GM11168 (cell line): ENCODE results near the gene SRD5A3.

ENCODE experiments used
- in situ Hi-C: fragments of 300-500 bp; cut with MboI; formaldehyde crosslinking; loops from one replicate; pipeline ENCODE4 v1.12.0; 2022; ENCODE audit warnings: low sequenced_read_pairs; ENCODE audit not compliant: unreplicated experiment

The SRD5A3 gene

DNA sequence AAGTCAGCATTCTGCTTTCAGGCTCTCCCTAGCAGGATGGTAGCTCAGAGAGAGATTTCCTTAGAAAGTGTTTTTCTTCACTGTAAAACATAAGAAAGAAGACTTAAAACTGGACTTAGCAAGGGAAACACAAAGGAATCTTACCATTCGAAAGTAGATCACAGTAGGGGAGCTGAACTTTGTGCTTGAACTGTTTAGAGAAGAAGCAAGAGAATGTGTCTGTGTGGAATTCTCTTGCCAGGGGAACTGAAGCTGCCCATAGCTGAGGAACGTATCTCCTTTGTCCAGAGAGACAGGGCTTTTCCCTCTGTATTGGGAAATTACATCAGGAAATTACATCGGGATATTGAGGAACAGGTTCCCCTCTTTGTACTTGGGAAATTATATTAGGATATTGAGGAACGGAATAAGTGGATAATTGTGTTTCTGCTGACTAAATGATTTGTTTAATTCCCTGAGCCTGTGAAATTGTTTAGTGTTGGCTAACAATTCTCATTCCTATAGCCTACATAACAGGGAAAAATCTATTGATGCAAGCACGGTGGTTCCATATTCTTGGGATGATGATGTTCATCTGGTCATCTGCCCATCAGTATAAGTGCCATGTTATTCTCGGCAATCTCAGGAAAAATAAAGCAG, 21.2 kb downstream of the SRD5A3 start:
- in situ Hi-C loops, result loop anchor here (25.0 kb wide), 1 partner anchor 495 kb away; the partner anchor contains the start of gene EXOC1

DNA sequence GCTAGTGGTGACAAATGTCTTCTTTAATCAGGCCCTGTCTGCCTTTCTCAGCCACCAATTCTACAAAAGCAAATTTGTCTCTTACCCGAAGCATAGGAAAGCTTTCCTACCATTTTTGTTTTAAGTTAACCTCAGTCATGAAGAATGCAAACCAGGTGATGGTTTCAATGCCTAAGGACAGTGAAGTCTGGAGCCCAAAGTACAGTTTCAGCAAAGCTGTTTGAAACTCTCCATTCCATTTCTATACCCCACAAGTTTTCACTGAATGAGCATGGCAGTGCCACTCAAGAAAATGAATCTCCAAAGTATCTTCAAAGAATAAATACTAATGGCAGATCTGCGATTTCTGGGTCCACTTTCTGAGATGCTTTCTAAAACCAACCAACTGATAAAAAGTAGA, 23.9 kb downstream of the SRD5A3 start:
- in situ Hi-C loops, result loop anchor here (25.0 kb wide), 1 partner anchor 492 kb away; the partner anchor contains the start of gene EXOC1

DNA sequence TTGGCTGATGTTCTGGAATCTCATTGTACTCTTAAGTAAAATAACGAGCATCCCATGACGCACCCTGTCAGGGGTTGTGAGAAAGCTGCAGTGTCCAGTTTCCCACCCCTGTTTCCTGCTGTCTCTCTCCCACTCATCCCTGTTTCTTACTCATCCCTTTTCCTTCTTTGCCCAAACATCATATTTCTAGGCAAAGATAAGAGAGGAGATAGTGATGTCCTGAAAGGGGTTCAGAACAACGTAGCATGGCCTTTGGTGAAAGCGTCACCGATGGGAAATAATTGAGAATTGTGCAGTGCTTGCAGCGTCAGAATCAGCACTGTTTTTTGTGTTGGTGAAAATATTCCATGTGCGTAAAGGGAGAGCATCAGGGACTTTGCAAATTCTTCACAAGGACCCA, 26.2 kb downstream of the SRD5A3 start:
- in situ Hi-C loops, result loop anchor here (25.0 kb wide), 1 partner anchor 490 kb away; the partner anchor contains the start of gene EXOC1

DNA sequence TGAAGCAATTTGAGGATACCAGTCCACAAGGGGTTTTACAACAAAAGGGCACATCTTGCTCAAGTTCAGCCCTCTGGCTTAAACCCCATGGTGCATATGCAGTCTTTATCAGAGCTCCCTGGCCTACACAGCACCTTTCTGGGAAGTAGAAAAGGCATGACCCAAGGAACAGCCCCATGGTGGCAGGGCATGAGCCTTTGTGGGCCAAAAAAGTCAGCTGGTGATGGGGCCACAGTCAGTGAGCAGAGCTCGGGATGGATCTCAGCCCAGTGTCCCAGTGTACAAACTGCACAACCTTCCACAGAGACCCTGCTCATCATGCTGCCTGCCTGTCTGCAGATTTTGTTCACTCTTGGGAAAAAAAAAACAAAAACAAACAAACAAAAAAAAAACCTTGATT, 27.4 kb downstream of the SRD5A3 start:
- in situ Hi-C loops, result loop anchor here (25.0 kb wide), 1 partner anchor 489 kb away; the partner anchor contains the start of gene EXOC1

- in situ Hi-C loops, result no loop called here
These were observed 30.7 kb downstream of the SRD5A3 start for GRCh38 chr4:55376698-55377097.

DNA sequence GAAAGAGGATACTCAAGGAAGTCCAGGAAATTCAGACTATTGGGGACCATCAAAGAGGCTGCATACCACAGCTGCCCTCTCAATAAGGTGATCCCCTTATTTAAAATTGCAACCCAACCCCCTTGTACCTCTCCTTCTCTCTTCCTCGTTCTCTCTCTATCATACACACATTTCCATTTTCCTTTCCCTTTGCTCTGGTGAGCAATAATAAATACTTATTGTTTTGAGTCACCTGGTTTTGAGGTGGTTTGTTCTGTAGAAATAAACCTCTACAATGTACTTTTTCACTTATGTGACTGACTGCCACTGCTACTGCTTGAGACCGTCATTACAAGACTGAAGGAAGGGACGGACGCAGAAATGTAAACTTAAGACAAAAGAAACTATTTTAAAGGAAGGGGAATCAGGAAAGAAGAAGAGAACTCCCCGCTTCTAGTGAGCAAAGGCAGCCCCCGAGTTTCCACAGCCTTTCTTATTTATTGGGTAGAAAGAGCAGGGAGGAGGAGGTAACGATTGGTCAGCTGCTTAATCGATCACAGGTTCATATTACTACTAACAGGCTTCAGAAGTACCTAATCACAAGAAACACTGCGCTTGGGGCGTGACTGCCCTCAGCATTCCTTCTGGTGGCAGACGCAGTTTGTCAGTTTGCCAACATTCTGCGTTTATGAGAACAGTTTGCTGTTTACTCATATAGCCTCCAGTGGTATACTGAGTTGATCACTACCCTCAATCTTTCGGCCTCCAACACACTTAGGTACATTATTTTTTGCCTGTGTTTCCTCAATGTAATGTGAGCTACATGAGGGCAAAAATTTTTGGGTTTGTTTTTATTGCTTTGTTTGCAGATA, 32.8 kb downstream of the SRD5A3 start:
- in situ Hi-C loops, result no loop called here

DNA sequence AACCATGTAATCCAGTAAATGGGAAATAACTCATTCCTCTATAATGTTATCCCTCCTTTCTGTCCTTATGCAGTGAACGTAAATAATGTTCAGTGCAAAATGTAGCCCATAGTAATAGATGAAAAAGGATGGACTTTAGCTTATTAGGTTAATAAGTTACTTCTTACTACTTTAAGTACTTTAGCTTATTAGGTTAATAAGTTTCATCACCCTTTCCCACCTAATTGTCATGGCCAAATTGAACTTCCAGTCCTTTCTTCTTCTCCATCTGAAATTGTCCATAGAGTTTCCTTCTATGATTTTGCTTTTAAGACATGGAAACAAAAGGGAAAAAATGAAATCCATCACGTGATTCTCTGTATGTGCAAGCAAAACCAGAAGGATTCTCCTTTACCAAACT, 34.5 kb downstream of the SRD5A3 start:
- in situ Hi-C loops, result no loop called here

- in situ Hi-C loops, result no loop called here
These were observed 35.5 kb downstream of the SRD5A3 start for GRCh38 chr4:55381502-55381901.

- in situ Hi-C loops, result no loop called here
These were observed 36.5 kb downstream of the SRD5A3 start for GRCh38 chr4:55382488-55383003.

DNA sequence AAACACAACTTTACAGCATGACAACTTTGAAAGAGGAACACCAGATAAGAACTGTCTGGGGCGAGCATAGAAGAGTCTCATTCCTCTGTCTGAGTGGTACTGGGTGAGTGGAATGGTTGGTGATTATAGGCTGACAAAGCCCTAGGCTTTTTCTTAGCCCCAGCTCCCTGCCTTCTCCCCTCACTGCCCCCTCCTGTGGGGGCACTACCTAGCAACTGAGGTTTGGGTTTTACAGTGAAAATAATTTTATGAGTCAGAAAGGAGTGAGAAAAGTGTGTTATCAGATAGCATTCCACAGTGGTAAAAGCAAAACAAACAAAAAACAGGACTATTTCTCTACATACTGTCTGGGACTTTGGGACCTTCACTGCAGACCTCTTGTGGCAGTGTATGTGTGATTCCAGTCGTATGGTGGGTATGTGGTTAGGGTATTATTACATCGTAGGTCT, 39.2 kb downstream of the SRD5A3 start:
- in situ Hi-C loops, result no loop called here

- in situ Hi-C loops, result no loop called here
These were observed 40.0 kb downstream of the SRD5A3 start for GRCh38 chr4:55386073-55386472.

- in situ Hi-C loops, result no loop called here
These were observed 40.8 kb downstream of the SRD5A3 start for GRCh38 chr4:55386840-55387239.

DNA sequence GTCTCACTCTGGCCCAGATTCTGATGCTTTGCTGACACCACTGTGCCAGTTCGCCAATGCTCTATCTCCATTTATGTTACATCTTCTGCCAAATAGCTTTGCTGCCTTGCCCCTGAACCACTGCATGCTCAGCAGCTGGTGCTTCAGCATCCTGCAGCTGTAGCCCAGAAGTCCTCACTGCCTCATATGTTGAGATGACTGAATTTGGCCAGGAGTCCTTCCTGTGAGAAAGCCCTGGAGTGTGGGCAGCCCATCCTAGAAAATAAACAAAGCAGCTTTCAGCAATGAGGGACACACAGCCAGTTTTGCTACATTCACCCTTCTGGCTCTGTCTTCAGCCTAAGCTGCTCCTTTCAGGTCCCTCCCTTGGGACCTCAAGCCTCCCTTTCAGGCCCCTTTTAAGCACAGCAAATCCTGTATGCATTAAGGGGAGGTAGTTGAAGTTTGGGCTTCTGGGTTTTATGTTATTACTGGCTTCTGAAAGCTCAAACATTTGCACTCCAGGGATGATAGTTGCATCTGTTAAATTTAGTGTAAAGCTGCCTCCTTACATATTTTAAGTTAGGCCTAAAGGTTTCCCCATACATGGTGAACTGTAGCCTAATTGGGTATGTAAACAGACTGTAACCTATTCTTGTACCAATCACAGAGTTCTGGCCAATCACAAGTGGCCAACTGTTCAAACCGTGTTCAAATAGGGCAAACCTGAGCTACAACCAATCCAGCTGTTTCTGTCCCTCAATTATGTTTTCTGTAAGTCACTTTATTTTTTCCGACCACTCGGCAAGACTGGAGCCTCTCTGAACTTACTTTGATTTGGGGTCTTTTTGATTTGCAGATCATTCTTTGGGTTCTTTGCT, 47.6 kb downstream of the SRD5A3 start:
- in situ Hi-C loops, result no loop called here

GRCh38 chr4:55395218-55395528, 49.1 kb downstream of the SRD5A3 start:
- in situ Hi-C loops, result no loop called here

DNA sequence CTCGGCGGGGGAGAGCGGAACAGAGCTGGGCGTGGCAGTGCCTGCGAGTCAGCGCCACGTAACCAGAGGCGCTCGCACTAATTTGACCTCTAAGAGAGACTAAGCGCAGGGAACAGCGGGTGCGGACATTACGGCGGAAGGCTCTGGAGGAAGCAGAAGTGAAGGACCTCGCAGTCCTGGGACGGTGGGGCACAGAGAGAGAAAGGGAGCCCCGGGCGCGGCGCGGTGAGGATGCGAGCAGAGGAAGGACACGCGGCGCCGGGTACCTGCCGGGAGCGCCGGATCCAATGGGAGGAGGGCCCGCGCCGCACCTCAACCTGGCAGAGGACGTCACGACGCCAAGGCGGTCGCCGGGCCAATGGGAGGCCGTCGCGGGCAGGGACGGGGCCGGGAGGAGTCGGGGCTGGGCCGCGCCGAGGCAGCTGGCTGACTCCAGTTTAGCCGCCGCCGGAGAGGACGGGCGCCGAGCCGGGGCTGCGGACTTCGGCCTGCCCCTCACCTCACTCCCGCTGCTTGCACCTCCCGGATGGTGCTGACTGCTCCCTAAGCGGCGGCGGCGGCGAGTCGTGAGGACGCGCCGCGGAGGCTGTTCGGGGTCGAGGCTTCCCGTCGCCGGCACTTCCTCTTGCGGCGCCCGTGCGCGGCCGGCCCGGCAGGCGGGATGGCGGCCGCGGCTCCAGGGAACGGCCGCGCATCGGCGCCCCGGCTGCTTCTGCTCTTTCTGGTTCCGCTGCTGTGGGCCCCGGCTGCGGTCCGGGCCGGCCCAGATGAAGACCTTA, 49.7 kb downstream of the SRD5A3 start, which contains the start of gene TMEM165:
Gene TMEM165, plus strand, starts transcription at position 429 of the 779 bp plus-strand sequence. Its CDS starts 233 bp downstream, at position 662.
- in situ Hi-C loops, result no loop called here

GRCh38 chr4:55396308-55397125, 50.5 kb downstream of the SRD5A3 start:
- in situ Hi-C loops, result no loop called here

DNA sequence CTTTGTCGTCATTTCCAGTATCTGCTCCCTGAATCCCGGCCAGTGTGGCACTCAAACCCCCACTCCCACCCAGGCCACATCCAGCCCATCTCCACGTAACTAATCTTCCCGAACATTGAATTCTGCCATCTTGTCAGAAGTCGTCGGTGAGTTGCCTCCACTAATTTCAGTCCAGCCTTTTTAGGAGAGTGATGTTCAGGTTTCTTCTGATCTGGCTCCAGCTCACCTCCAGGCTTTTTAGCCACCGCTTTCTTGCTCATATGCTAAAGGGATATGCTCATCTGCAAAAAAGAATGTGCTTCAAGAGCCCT, 51.0 kb downstream of the SRD5A3 start:
- in situ Hi-C loops, result no loop called here

DNA sequence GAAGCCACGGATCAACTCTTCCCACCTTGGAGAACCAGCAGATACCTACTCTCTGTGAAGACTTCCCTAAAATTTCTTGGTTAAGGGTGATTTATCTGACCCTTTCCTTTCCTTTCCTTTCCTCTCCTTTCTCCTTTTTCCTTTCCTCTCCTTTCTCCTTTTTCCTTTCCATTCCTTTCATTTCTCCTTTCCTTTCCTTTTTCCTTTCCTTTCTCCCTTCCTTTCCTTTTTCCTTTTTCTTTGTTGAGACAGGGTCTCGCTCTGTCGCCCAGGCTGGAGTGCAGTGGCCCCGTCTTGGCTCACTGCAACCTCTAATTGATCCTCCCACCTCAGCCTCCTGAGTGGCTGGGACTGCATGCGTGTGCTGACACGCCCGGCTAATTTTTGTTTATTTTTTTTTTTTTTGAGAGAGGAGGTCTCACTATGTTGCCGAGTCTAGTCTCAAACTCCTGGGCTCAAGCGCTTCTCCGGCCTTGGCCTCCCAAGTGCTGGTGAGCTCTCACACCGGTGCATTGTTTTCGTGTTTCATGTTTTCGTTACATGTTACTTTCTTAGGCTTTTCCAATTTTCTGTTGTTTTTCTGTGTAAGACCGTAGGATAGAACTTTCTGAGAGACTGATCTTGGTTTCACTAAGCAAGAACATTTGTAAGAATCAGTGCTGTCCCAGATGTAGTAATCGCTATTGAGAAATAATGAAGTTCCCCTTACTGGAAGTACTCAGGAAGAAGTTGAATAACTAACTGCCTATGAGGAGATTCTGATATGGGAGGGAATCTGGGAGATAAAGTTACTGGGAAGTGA, 51.7 kb downstream of the SRD5A3 start:
- in situ Hi-C loops, result no loop called here
